Endodermal cell (in vitro differentiated cells): ENCODE results near the gene CNOT10. TPM values are rescaled to one million over a fixed set of nuclear protein-coding genes. Genes with fewer than 3 reads are reported as not detected.

Experiments used
- DNase-seq: peaks from one replicate; pipeline ENCODE4 v3.0.0-alpha.2; 2017
- H3K27ac ChIP-seq: 2 replicates; pipeline ENCODE4 v1.5.1; 2013; ENCODE audit warnings: mild to moderate bottlenecking, low read depth, low read length, moderate library complexity
- H3K27me3 ChIP-seq: 2 replicates; pipeline ENCODE4 v1.6.1; 2013; ENCODE audit warnings: mild to moderate bottlenecking, low read length, moderate library complexity; ENCODE audit not compliant: insufficient read depth, control insufficient read depth, poor library complexity, severe bottlenecking
- H3K36me3 ChIP-seq: 2 replicates; pipeline ENCODE4 v1.7.0; 2013; ENCODE audit warnings: mild to moderate bottlenecking, low read length, moderate library complexity; ENCODE audit not compliant: control insufficient read depth, insufficient read depth
- H3K4me1 ChIP-seq: one replicate; pipeline ENCODE4 v1.7.0; 2013; ENCODE audit warnings: low read length; ENCODE audit not compliant: control insufficient read depth, insufficient read depth
- H3K4me3 ChIP-seq: 2 replicates; pipeline ENCODE4 v1.5.1; 2013; ENCODE audit warnings: mild to moderate bottlenecking, low read length, moderate library complexity
- H3K9ac ChIP-seq: 2 replicates; pipeline ENCODE4 v1.6.1; 2013; ENCODE audit warnings: mild to moderate bottlenecking, low read length, moderate library complexity; ENCODE audit not compliant: poor library complexity, severe bottlenecking; ENCODE audit errors: extremely low read depth
- H3K9me3 ChIP-seq: 2 replicates; pipeline ENCODE4 v1.6.1; 2013; ENCODE audit warnings: mild to moderate bottlenecking, low read length, moderate library complexity; ENCODE audit not compliant: control insufficient read depth
- H3K27ac Mint-ChIP-seq: 2 replicates; pipeline ENCODE4 v1.8.0; 2020; ENCODE audit warnings: mixed read lengths
- H3K27me3 Mint-ChIP-seq: 2 replicates; pipeline ENCODE4 v1.8.0; 2021; ENCODE audit warnings: mild to moderate bottlenecking, mixed read lengths; ENCODE audit not compliant: insufficient read depth
- H3K36me3 Mint-ChIP-seq: 2 replicates; pipeline ENCODE4 v1.8.0; 2020; ENCODE audit warnings: low read depth, mixed read lengths
- H3K4me1 Mint-ChIP-seq: 2 replicates; pipeline ENCODE4 v1.8.0; 2020; ENCODE audit warnings: mixed read lengths
- H3K4me3 Mint-ChIP-seq: 2 replicates; pipeline ENCODE4 v1.8.0; 2020; ENCODE audit warnings: mild to moderate bottlenecking, moderate library complexity, mixed read lengths
- H3K9me3 Mint-ChIP-seq: 2 replicates; pipeline ENCODE4 v1.8.0; 2020; ENCODE audit warnings: mild to moderate bottlenecking, mixed read lengths
- WGBS, 2 experiments: methylation state at CpG; one replicate each; pipeline versions ENCODE4 v1.1.5 to v1.1.7; 2013; ENCODE audit warnings: missing lambda C conversion rate in 2 of 2, mixed read lengths in 1 of 2; ENCODE audit not compliant: insufficient coverage in 1 of 2, insufficient read length in 1 of 2; 5-methylcytosine and 5-hydroxymethylcytosine counted together
- total RNA-seq, 2 donors: library from RNA; stranded (reverse); fragmentation: NEBNext Ultra II Directional in 1 of 2; extraction: Animal tissue kit (Norgen Biotek cat#: 25700) in 1 of 2; gene quantifications; 2 replicates in 1 of 2; 3 replicates in 1 of 2; pipeline ENCODE4 v1.2.1, GENCODE V29; 2021
- TF ChIP-seq, protein P1 (sequence below): fragments of 200-600 bp; sonication (generic); conservative IDR thresholded peaks from 2 replicates; pipeline ENCODE4 v1.5.0; 2021; ENCODE audit warnings: antibody characterized with exemption, mild to moderate bottlenecking

Gene CNOT10
- total RNA-seq, 2 donors from 2014 or later = 53.6 to 54.1 TPM

DNA sequence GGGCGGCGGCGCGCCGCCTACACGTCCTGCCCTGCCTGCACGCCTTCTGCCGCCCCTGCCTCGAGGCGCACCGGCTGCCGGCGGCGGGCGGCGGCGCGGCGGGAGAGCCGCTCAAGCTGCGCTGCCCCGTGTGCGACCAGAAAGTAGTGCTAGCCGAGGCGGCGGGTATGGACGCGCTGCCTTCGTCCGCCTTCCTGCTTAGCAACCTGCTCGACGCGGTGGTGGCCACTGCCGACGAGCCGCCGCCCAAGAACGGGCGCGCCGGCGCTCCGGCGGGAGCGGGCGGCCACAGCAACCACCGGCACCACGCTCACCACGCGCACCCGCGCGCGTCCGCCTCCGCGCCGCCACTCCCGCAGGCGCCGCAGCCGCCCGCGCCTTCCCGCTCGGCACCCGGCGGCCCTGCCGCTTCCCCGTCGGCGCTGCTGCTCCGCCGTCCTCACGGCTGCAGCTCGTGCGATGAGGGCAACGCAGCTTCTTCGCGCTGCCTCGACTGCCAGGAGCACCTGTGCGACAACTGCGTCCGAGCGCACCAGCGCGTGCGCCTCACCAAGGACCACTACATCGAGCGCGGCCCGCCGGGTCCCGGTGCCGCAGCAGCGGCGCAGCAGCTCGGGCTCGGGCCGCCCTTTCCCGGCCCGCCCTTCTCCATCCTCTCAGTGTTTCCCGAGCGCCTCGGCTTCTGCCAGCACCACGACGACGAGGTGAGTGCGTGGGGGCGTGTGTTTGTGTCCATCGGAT is 133.4 kb downstream of the CNOT10 start:
- peak; percentile 60 for DNase-seq
- H3K9me3 Mint-ChIP-seq = no peaks in the 10 kb centered on the region
- H3K4me1 Mint-ChIP-seq = peaks cover 47% of the 10 kb centered on the region
- H3K36me3 Mint-ChIP-seq = peaks cover 30% of the 10 kb centered on the region
- Histone ChIP-seq H3K9me3 (no peaks in the 10 kb centered on the region), H3K4me1 (peaks cover 23% of the 10 kb centered on the region), H3K27ac (no peak overlapping the region), H3K27me3 (no peaks in the 10 kb centered on the region), H3K9ac (peak overlapping the region; percentile 94), H3K4me3 (peak overlapping the region; percentile 91), H3K36me3 (peaks cover 6% of the 10 kb centered on the region)
- peak overlapping the region; percentile 93 for H3K4me3 Mint-ChIP-seq
- 0 to 1% methylated on average over 29 to 111 of the region's 111 CpGs for WGBS, 2 experiments
- H3K27ac Mint-ChIP-seq = peak overlapping the region; percentile 86
- TF ChIP-seq, protein P1, sequence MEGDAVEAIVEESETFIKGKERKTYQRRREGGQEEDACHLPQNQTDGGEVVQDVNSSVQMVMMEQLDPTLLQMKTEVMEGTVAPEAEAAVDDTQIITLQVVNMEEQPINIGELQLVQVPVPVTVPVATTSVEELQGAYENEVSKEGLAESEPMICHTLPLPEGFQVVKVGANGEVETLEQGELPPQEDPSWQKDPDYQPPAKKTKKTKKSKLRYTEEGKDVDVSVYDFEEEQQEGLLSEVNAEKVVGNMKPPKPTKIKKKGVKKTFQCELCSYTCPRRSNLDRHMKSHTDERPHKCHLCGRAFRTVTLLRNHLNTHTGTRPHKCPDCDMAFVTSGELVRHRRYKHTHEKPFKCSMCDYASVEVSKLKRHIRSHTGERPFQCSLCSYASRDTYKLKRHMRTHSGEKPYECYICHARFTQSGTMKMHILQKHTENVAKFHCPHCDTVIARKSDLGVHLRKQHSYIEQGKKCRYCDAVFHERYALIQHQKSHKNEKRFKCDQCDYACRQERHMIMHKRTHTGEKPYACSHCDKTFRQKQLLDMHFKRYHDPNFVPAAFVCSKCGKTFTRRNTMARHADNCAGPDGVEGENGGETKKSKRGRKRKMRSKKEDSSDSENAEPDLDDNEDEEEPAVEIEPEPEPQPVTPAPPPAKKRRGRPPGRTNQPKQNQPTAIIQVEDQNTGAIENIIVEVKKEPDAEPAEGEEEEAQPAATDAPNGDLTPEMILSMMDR = no peak
- no peaks in the 10 kb centered on the region for H3K27me3 Mint-ChIP-seq

- Histone ChIP-seq H3K4me1 (peaks cover 24% of the 10 kb centered on the region), H3K27ac (no peak overlapping the region), H3K9me3 (no peaks in the 10 kb centered on the region), H3K9ac (peak overlapping the region; percentile 94), H3K27me3 (no peaks in the 10 kb centered on the region), H3K36me3 (peaks cover 6% of the 10 kb centered on the region), H3K4me3 (peak overlapping the region; percentile 91)
- peaks cover 45% of the 10 kb centered on the region for H3K4me1 Mint-ChIP-seq
- H3K27ac Mint-ChIP-seq = peak overlapping the region; percentile 86
- H3K27me3 Mint-ChIP-seq = no peaks in the 10 kb centered on the region
- H3K36me3 Mint-ChIP-seq = peaks cover 33% of the 10 kb centered on the region
- DNase-seq = no peak
- H3K4me3 Mint-ChIP-seq = peak overlapping the region; percentile 93
- TF ChIP-seq, protein P1 = no peak
- WGBS, 2 experiments = 0% methylated on average over 4 to 25 of the region's 25 CpGs
- H3K9me3 Mint-ChIP-seq = no peaks in the 10 kb centered on the region
These were observed 134.1 kb downstream of the CNOT10 start for GRCh38 chr3:32818970-32819511.

DNA sequence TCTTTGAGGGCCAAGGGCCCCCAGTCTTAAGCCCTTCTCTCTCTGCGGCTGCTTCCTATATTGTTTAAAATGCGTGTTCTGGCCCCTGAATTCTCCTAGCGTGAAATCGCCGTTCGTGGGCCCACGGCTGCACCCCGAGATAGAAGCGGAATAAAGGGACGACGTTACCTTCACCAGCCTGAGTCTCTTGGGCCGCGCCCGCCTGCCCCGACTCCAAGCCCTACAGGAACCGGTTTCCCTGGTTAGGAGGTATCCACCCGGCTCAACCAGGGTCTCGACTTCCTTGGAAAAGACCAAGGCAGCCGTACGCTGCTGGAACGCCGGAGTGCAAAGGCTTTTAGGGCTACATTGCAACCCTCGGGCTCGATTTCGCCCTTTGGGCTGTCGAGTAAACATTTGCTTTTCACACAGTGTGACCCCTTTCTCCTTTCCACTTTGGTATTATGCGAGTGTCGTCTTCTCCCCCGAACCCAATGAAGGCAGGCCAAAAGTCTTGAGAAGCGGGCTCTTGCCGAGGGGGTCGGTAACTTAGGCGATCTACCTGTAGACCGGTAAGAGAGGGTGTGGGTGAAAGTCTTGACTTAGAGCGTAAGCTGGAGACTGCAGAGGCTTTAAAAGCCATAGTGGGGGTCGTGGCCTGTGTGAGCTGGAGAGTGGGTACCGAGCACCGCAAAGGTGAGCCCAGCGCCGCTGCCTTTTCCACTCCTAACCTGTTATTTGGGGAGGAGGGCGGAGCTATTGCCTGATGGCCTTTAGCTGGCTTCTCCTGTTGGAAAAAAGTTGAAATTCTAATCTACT is 134.8 kb downstream of the CNOT10 start:
- DNase-seq = peak; percentile 69
- no peaks in the 10 kb centered on the region for H3K27me3 Mint-ChIP-seq
- no peaks in the 10 kb centered on the region for H3K27me3 ChIP-seq
- peak overlapping the region; percentile 94 for H3K9ac ChIP-seq
- H3K27ac ChIP-seq = no peak overlapping the region
- WGBS, 2 experiments = 1 to 2% methylated on average over 27 to 41 of the region's 41 CpGs
- H3K9me3 ChIP-seq = no peaks in the 10 kb centered on the region
- peaks cover 34% of the 10 kb centered on the region for H3K36me3 Mint-ChIP-seq
- peak overlapping the region; percentile 93 for H3K4me3 Mint-ChIP-seq
- TF ChIP-seq, protein P1 = no peak
- peaks cover 6% of the 10 kb centered on the region for H3K36me3 ChIP-seq
- H3K4me3 ChIP-seq = peak overlapping the region; percentile 91
- no peaks in the 10 kb centered on the region for H3K9me3 Mint-ChIP-seq
- peak overlapping the region; percentile 86 for H3K27ac Mint-ChIP-seq
- H3K4me1 Mint-ChIP-seq = peaks cover 38% of the 10 kb centered on the region
- H3K4me1 ChIP-seq = peaks cover 24% of the 10 kb centered on the region
